GM11168 (cell line): ENCODE data around the gene PMM1.

ENCODE experiments used
- in situ Hi-C: fragments of 300-500 bp; cut with MboI; formaldehyde crosslinking; loops from one replicate; pipeline ENCODE4 v1.12.0; 2022; ENCODE audit warnings: low sequenced_read_pairs; ENCODE audit not compliant: unreplicated experiment

The PMM1 gene

DNA sequence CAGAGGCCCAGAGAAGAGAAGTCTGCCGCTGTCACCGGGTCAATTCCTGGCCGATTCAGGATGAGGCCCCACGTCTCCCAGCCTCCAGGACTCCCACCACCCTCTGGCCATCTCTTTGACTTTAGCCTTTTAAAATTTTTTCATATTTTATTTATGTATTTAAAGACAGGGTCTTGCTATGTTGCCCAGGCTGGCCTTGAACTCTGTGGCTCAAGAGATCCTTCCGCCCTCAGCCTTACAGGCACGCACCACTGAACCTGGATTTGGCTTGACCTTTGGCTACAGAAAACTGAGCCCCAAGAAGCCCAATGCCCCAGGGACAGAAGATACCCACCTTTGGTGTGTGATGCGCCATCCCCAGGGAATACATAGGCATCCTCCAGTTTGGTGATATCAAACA is 49.3 kb downstream of the PMM1 start:
- in situ Hi-C loops, result no loop called here

GRCh38 chr22:41540006-41540315 is 49.7 kb downstream of the PMM1 start:
- in situ Hi-C loops, result no loop called here

DNA sequence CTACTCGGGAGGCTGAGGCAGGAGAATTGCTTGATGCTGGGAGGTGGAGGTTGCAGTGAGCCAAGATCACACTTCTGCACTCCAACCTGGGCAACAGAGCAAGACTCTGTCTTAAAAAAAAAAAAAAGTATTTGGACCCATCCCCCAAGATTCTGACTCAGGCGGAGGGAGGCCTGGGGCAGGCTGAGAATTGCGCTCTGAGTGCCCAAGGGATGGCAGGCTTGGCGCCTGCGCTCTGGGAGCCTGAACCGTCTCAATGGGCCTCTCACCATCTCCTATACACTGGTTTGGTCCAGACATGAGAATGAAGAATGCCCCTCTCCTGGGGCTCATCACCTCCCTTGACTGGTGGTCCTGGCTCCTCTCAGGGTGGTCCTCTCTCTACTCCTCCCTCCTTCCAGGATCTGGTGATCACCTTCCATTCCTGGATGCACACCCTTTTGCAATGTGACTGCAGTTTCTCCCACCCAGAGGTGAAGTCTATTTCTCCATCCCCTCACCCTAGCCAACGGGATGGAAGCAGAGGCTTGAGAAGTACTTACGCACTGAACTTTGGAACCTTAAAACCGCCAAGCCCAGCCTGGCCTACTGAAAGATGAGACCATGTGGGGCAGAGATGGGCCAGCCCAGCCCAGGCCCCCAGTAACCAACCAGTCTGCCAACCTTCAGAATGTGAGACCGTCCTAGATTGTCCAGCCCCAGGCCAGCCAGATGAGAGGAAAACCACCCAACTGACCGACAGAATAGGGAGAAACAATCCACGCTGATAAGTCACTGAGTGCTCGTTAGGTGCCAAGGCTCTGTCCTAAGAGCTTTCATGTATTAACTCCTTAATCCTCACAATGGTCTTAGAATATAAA is 50.3 kb downstream of the PMM1 start:
- in situ Hi-C loops, result no loop called here

DNA sequence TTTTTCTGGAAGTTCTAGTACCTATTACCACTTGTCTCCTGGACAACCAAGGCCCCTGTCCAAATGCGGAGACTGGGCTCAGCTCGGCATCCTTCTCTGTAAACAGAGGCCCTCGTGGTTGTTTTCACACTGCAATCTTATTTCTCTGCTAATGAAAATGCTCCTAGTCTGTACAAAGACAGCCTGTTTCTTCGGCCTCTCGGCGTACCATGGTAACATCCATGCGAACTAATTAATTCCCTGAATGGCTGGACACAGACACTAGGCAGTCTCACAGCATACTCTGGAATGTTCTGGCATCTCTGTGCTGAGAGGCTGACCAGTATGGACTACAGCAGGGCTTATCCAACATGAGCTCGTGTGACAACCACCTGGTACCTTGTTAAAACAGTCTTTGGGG is 51.1 kb downstream of the PMM1 start:
- in situ Hi-C loops, result no loop called here

- in situ Hi-C loops, result no loop called here
These were observed 52.4 kb downstream of the PMM1 start for GRCh38 chr22:41537203-41537602.

DNA sequence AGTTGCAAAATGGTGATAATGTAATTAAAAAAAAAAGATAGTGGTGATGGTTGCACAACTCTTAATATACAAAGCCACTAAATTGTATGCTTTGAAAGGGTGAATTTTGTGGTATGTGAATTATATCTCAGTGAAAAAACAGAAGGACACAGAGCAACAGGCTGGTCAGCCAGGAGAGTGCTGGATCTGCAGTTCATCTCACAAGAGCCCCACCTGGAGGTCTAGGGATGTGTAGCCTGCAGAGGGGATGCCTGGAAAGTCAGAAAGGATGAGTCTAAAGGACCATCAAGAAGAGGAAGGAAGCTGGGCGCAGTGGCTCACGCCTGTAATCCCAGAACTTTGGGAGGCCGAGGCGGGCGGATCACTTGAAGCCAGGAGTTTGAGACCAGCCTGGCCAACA is 54.4 kb downstream of the PMM1 start:
- in situ Hi-C loops, result no loop called here

GRCh38 chr22:41534219-41534618 is 55.4 kb downstream of the PMM1 start:
- in situ Hi-C loops, result no loop called here

GRCh38 chr22:41532908-41533825 is 56.5 kb downstream of the PMM1 start:
- in situ Hi-C loops, result no loop called here

DNA sequence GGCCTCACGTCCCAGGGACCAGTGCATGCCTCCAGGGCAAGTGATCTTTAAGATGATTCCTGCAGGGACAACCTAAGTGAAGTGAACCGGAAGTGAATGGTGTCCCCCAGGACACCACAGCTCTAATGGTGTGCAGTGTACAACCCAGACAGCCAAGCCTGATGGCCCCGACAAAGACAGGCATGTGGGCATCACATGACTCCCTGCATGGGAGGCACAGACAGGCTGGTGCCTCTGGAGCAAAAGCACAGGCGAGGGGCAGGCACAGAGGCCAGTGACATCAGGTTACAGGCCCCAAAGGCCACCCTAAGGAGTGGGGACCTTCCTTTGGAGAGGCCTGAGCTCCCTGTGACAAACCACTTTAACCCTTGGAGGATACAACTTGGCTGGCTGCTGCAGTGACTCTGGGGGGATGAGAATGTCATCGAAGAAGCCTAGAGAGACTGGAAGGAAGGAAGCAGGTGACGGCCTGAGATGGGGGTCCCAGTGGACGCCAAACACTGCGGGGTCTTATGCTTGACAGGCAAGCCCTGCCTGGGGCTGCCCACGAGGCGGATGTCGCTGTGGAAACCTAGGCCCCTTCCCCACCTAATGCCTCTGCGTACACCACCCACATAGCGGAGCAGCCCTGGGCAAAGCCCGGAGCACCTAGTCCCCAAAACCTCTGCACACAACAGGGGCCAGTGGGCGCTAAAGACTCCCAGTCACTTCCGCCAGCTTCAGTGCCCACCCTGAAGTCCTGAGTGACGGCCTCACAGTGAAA is 57.7 kb downstream of the PMM1 start:
- in situ Hi-C loops, result no loop called here

GRCh38 chr22:41530890-41531714 is 58.5 kb downstream of the PMM1 start:
- in situ Hi-C loops, result no loop called here

- in situ Hi-C loops, result no loop called here
These were observed 60.6 kb downstream of the PMM1 start for GRCh38 chr22:41528938-41529561.

- in situ Hi-C loops, result no loop called here
These were observed 61.4 kb downstream of the PMM1 start for GRCh38 chr22:41528132-41528766.
